Osteocyte (in vitro differentiated cells): ENCODE measurements around the gene ACTR2. TPM values are rescaled to one million over a fixed set of nuclear protein-coding genes. Genes with fewer than 3 reads are reported as not detected.
A peak's percentile ranks its signal among the peaks of the same experiment; 100 is the strongest.
"Not testable (repeated sequence)": the region's sequence is repeated elsewhere in the genome, so short reads cannot be mapped to it uniquely, and the experiment has no call there.

ENCODE experiments used
- DNase-seq: peaks from one replicate; pipeline ENCODE4 v3.0.0; 2021; ENCODE audit warnings: mixed read lengths; ENCODE audit not compliant: unreplicated experiment; ENCODE audit errors: extremely low spot score
- H3K27ac Mint-ChIP-seq: one replicate; pipeline ENCODE4 v1.8.0; 2021; ENCODE audit warnings: mild to moderate bottlenecking, mixed read lengths; ENCODE audit not compliant: unreplicated experiment
- H3K27me3 Mint-ChIP-seq: one replicate; pipeline ENCODE4 v1.8.0; 2021; ENCODE audit warnings: mixed read lengths; ENCODE audit not compliant: unreplicated experiment
- H3K36me3 Mint-ChIP-seq: one replicate; pipeline ENCODE4 v1.8.0; 2021; ENCODE audit warnings: mixed read lengths; ENCODE audit not compliant: unreplicated experiment
- H3K4me1 Mint-ChIP-seq: one replicate; pipeline ENCODE4 v1.8.0; 2021; ENCODE audit warnings: mixed read lengths; ENCODE audit not compliant: unreplicated experiment
- H3K4me3 Mint-ChIP-seq: one replicate; pipeline ENCODE4 v1.8.0; 2021; ENCODE audit warnings: mild to moderate bottlenecking, moderate library complexity, mixed read lengths; ENCODE audit not compliant: unreplicated experiment
- H3K9me3 Mint-ChIP-seq: one replicate; pipeline ENCODE4 v1.8.0; 2021; ENCODE audit warnings: mixed read lengths; ENCODE audit not compliant: unreplicated experiment
- CTCF ChIP-seq: fragments of 200-600 bp; sonication (generic); IDR thresholded peaks from 2 replicates; pipeline ENCODE4 v1.5.0; 2021; ENCODE audit warnings: antibody characterized with exemption, mild to moderate bottlenecking, moderate library complexity
- long read RNA-seq: library from polyadenylated mRNA; unstranded; transcript quantifications from one replicate; pipeline ENCODE4 v2.0.0, GENCODE V29; 2021
- total RNA-seq: library from RNA; stranded (reverse); gene quantifications from 2 replicates; pipeline ENCODE4 v1.2.1, GENCODE V29; 2021

The ACTR2 gene
- total RNA-seq, result 277 and 295 TPM in 2 replicates
- long read RNA-seq, transcript ACTR2-201 (9 exons, 3,861 nt), result major isoform, 767 of 878 reads
- long read RNA-seq, partial matches to known transcripts, result 17 of 878 reads
- long read RNA-seq, other reads (novel, unspliced or antisense), result 94 of 878 reads

GRCh38 chr2:65227456-65228262 is at the start of gene ACTR2:
Gene ACTR2, plus strand, starts transcription at chr2:65227831. Its CDS starts 79 bp downstream, at chr2:65227910.
- Mint-ChIP-seq H3K27ac (peak within 1 kb of the TSS; percentile 98), H3K27me3 (no peaks in the 10 kb centered on the region), H3K4me3 (peak within 1 kb of the TSS; percentile 96), H3K4me1 (peaks cover 44% of the 10 kb centered on the region), H3K36me3 (peaks cover 2% of the 10 kb centered on the region), H3K9me3 (no peaks in the 10 kb centered on the region)
- DNase-seq, result peak; percentile 98
- no peak for TF ChIP-seq CTCF

- Mint-ChIP-seq H3K4me1 (peaks cover 7% of the 10 kb centered on the region), H3K27me3 (peaks cover 6% of the 10 kb centered on the region), H3K4me3 (no peak overlapping the region), H3K36me3 (no peaks in the 10 kb centered on the region), H3K9me3 (no peaks in the 10 kb centered on the region), H3K27ac (no peak overlapping the region)
- peak; percentile 42 for DNase-seq
- TF ChIP-seq CTCF, result no peak
Measured at GRCh38 chr2:65182570-65182969, 45.1 kb upstream of the ACTR2 start.

GRCh38 chr2:65183406-65183805 is 44.2 kb upstream of the ACTR2 start:
- not testable (repeated sequence) for H3K4me3 Mint-ChIP-seq

GRCh38 chr2:65185012-65185411 is 42.6 kb upstream of the ACTR2 start:
- H3K36me3 Mint-ChIP-seq, result no peaks in the 10 kb centered on the region

More at GRCh38 chr2:65183406-65183805, 44.2 kb upstream of the ACTR2 start:
- not testable (repeated sequence) for H3K27ac Mint-ChIP-seq, H3K4me1 Mint-ChIP-seq, H3K9me3 Mint-ChIP-seq, H3K36me3 Mint-ChIP-seq, DNase-seq, H3K27me3 Mint-ChIP-seq

GRCh38 chr2:65186093-65186868 is 41.4 kb upstream of the ACTR2 start:
- Mint-ChIP-seq H3K9me3 (no peaks in the 10 kb centered on the region), H3K4me3 (no peak overlapping the region), H3K4me1 (peaks cover 7% of the 10 kb centered on the region), H3K27me3 (peaks cover 3% of the 10 kb centered on the region), H3K27ac (no peak overlapping the region), H3K36me3 (no peaks in the 10 kb centered on the region)
- DNase-seq, result no peak
- TF ChIP-seq CTCF, result no peak

More at GRCh38 chr2:65185012-65185411, 42.6 kb upstream of the ACTR2 start:
- DNase-seq, result no peak
- Mint-ChIP-seq H3K9me3 (no peaks in the 10 kb centered on the region), H3K27me3 (peaks cover 9% of the 10 kb centered on the region), H3K4me3 (no peak overlapping the region), H3K27ac (no peak overlapping the region), H3K4me1 (peaks cover 7% of the 10 kb centered on the region)
- TF ChIP-seq CTCF, result no peak
